GM21528 (cell line): ENCODE measurements around the gene ZPR1.
"Not testable (repeated sequence)": the region's sequence is repeated elsewhere in the genome, so short reads cannot be mapped to it uniquely, and the experiment has no call there.

Source experiments
- ATAC-seq: cut with Tn5 transposase; IDR thresholded peaks from one replicate; pipeline ENCODE4 v1.9.1; 2021; ENCODE audit warnings: mild to moderate bottlenecking, moderate library complexity; ENCODE audit not compliant: unreplicated experiment, low FRiP score

ZPR1 gene

GRCh38 chr11:116773203-116774097 is 14.4 kb downstream of the ZPR1 start:
- ATAC-seq = peak; percentile 42

GRCh38 chr11:116772443-116773202 is 15.2 kb downstream of the ZPR1 start, which contains the start of gene BUD13:
BUD13 (minus strand) TSS chr11:116772987; CDS start chr11:116772964, 23 bp downstream.
- peak; percentile 88 for ATAC-seq

GRCh38 chr11:116771935-116772334 is 15.9 kb downstream of the ZPR1 start:
- ATAC-seq = no peak

DNA sequence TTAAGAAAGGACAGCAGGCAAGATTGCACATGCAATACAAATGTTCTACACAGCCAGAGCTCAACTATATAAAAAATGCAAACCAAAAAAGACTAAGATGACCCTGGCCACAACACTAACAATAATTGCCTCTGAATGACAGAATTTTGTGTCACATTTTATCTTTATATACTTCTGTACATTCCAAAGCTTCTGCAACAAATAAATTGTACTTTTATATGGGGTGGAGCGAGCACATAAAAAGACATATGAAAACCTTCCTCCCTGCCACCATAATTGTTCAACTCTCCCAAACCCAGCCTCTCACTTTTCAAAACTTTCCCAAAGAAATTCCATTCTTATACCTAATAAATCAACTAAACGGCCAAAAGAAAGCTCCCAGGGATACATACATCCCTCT is 25.7 kb downstream of the ZPR1 start:
- ATAC-seq = no peak

DNA sequence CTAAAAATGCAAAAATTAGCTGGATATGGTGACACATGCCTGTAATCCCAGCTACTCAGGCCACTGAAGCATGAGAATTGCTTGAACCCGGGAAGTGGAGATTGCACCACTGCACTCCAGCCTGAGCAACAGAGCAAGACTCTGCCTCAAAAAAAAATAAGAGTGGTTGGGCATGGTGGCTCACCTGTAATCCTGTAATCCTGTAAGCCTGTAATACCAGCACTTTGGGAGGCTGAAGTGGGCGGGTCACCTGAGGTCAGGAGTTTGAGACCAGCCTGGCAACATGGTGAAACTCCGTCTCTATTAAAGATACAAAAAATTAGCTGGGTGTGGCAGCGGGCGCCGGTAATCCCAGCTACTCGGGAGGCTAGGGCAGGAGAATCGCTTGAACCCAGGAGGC is 31.8 kb downstream of the ZPR1 start:
- not testable (repeated sequence) for ATAC-seq

DNA sequence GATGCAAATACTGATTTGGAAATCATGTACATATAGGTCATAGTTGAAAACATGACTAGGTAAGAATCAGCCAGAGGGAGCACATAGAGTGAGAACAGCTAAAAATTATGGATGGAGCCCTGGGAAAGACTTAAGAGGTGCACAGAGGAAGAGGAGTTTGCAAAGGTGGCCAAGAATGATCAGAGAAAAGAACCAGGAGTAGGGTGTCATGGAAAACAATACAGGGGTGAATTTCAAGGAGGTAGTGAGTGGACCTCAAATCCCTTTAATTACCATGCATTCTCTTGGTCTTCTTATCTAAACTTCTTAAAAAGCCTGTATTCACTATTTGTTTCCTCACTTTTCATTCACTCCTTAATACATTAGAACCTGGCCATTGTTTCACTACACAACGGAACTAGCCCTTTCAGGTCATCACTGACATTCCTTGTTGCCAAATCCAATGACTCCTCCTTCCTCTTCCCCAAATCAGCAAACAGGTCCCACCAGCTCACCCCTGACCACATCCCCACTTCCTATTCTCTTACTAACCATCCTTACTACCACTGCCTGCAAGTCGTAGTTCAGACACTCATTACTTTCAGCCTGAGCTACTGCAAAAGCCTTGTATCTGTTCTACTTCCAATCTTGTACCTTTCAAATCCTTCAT is 37.6 kb downstream of the ZPR1 start:
- ATAC-seq = no peak

DNA sequence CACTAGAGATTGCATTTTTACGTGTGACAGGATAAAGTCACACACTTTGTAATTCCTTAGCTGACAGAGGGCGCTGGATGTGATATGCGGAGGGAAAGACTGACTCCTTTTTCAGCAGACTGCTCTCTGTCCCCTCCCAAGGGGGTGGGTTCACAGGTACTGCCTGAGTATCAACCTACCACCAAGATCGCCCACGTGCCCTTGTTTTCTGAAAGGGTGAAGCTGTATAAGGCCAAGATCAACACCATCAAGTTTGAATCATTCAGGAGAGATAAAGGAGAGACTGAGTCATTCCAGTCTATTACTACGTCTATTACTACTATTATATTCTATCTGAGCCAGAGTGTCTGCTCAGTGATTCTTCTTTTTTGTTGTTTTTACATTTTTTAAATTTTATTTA is 45.7 kb downstream of the ZPR1 start:
- ATAC-seq = no peak

- ATAC-seq = no peak
These were observed 47.1 kb downstream of the ZPR1 start for GRCh38 chr11:116740741-116741140.

- ATAC-seq = no peak
These were observed 48.8 kb downstream of the ZPR1 start for GRCh38 chr11:116738975-116739374.

GRCh38 chr11:116736763-116737162 is 51.1 kb downstream of the ZPR1 start:
- no peak for ATAC-seq

DNA sequence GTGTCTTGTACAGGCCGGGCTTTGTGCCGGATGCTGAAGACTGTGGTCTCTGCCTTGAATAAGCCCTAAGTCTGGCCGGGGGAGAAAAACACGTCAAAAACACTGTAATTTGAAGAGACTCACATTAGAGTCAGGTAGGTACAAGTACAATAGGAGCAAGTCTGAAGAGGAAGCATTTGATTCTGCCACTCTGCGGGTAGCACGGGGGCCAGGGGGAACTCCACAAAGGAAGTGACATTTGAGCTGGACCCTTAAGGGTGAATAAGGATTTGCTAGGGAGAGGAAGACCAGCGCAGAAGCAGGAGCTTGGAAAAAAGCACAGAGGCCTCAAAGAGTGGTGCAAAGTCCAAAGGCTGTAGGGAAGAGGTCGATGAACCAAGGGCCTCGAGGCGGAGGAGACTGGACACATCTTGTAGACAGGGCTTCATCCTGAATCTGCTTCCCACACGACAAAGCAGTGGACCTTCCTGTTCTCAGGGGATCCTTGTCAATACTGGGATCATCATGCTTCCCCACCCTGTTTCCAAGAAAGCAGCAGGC is 53.8 kb downstream of the ZPR1 start:
- no peak for ATAC-seq

GRCh38 chr11:116733043-116733755 is 54.6 kb downstream of the ZPR1 start:
- ATAC-seq = peak; percentile 16

DNA sequence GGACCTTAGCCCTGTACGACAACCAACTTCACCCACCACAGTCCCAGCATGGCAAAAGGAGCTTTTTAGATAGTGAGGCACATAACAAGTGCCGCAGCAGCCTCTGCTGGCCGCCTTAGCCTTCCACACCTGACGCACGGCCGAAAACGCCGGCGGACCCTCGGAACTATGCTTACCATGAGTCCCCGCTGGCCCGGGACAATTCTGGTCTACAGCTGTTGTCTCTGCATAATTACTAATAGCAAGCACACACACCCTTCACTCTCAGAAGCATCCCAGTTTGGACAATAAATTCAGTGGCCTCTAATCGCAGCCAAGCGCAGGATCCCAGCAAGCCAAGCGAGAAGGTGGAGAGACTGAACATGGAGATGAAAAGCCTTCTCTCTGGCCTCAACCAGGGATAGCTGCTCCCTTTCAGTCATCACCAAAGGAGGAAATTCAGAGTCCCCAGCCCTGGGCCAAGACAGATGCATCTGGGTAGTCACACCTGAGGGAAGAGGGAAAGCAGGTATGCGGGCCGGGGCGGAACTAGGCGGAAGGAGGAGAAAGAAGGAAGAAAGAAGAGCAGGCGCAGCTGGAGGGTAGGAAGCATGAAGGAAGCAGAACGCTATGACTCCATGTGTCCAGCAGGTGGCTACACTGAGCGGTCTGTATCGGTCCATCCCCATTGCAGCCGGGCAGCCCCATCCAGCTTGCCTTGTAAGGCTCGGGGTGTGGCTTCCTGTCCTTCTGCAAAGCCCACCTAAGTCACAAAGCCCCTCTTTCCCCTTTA is 55.4 kb downstream of the ZPR1 start:
- ATAC-seq = peak; percentile 84

DNA sequence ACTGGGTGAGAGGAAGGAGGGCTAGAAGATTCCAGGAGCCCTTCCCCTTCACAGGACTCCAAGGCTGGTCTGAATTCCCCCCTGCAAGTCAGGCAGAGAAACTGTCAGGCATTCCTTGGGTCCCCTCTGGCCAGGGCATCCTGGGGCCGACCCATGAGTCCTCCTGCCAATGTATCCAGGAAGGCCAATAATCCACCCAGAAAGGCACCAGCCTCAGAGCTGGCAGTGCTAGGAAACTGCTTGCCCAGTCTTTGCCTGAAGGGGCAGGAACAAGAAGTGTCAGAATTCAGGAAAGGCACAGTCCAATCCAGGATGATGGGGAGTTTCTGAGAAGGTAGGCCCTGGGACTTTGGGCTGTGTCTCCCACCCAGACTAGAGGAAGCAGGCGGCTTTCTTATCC is 56.0 kb downstream of the ZPR1 start:
- no peak for ATAC-seq

DNA sequence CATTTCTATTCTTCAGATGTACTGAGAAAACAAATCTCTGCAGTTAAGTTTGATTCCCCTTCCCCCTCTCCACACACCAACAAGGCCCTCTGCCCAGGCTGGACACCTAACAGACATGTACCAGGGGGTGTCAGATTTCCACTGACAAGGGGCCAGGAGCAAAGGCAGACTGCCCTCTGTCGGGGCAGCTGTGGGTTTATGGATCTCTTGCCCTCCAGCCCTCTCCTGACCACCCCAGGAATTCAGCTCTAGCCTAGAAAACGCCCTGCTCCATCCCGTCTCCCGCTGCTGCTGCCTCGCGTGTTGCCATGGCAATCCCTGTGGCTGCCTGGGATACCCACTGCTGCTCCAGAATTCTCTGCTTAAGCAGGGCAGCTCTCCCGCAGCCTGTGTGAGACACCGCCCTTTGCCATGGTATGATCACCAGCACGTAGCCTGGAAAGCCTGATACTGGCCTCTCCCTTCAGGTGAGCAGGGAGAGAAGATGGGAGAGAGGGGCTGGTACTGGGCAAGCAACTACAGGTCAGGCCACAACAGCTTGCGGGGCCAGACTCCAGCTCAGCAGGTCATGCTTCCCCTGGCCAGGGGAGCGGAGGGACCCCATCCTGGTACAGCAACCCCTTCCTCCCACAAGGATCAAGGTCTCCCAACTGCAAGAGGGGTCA is 56.6 kb downstream of the ZPR1 start:
- ATAC-seq = no peak

DNA sequence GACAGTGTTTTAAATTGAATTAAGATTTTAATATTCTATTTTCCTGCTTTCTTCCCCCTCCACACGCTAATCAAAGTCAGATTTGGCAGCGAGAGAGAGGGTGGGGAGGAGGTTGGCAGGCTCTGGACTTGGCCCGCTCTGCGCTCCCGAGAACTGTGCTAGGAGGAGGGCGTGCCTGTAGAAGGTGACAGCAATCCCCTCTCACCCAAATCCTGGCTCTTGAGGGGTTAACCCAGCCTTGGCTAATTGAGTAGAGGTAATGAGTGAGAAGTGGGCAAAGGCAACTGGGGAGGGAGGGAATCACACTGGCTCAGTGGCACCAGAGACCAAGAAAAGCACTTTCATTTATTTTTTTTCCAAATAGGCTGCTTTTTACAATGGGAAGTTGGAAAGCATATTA is 57.2 kb downstream of the ZPR1 start:
- no peak for ATAC-seq

DNA sequence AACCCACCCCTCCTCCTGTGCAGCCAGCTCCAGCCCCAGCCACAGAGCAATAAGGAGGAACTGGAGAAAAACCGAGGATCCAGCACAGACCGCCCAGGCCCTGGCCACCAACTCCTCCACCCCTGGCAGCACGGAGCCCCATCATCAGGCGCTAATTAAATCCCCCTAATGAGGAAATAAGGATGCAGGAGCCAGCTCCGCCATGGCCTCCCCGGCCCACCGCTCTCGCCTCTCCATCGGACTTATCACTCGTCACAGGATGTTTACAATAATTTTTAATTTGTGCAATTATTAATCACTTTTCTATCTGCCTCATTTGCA is 57.6 kb downstream of the ZPR1 start:
- no peak for ATAC-seq

GRCh38 chr11:116729501-116730240 is 58.2 kb downstream of the ZPR1 start:
- ATAC-seq = no peak
